Measurements from ENCODE around the gene PRICKLE4.

PRICKLE4 gene

GRCh38 chr6:41832263-41832662 is 51.7 kb downstream of the PRICKLE4 start:
- no peak for DNase-seq (ENCODE audit: low read depth)
- TF ChIP-seq, protein P1, sequence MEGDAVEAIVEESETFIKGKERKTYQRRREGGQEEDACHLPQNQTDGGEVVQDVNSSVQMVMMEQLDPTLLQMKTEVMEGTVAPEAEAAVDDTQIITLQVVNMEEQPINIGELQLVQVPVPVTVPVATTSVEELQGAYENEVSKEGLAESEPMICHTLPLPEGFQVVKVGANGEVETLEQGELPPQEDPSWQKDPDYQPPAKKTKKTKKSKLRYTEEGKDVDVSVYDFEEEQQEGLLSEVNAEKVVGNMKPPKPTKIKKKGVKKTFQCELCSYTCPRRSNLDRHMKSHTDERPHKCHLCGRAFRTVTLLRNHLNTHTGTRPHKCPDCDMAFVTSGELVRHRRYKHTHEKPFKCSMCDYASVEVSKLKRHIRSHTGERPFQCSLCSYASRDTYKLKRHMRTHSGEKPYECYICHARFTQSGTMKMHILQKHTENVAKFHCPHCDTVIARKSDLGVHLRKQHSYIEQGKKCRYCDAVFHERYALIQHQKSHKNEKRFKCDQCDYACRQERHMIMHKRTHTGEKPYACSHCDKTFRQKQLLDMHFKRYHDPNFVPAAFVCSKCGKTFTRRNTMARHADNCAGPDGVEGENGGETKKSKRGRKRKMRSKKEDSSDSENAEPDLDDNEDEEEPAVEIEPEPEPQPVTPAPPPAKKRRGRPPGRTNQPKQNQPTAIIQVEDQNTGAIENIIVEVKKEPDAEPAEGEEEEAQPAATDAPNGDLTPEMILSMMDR (conservative IDR thresholded peaks at IDR 0.05; ENCODE audit: low read depth, low read length): no peak
- H3K4me3 ChIP-seq (ENCODE audit: low read length): no peak overlapping the region

- H3K4me3 ChIP-seq (ENCODE audit: low read length): no peak overlapping the region
- TF ChIP-seq, protein P1 (conservative IDR thresholded peaks at IDR 0.05; ENCODE audit: low read depth, low read length): no peak
- no peak for DNase-seq (ENCODE audit: low read depth)
Measured at GRCh38 chr6:41836022-41836659, 55.6 kb downstream of the PRICKLE4 start.

GRCh38 chr6:41836660-41837052 is 56.1 kb downstream of the PRICKLE4 start:
- DNase-seq (ENCODE audit: low read depth): no peak
- no peak overlapping the region for H3K4me3 ChIP-seq (ENCODE audit: low read length)
- TF ChIP-seq, protein P1 (conservative IDR thresholded peaks at IDR 0.05; ENCODE audit: low read depth, low read length): no peak
